ENCODE results near the gene AK2. TPM values are rescaled to one million over a fixed set of nuclear protein-coding genes. Genes with fewer than 3 reads are reported as not detected.
A peak's percentile ranks its signal among the peaks of the same experiment; 100 is the strongest.
"Not testable (repeated sequence)": the region's sequence is repeated elsewhere in the genome, so short reads cannot be mapped to it uniquely, and the experiment has no call there.

AK2 gene
- total RNA-seq, 1 donor, result 78.6 TPM

- DNase-seq (ENCODE audit: low read depth in 2 of 3, low spot score in 2 of 3), result no peak
Observed at GRCh38 chr1:33025180-33025569, 11.5 kb downstream of the AK2 start.

GRCh38 chr1:33024430-33025179 is 12.1 kb downstream of the AK2 start:
- DNase-seq (ENCODE audit: low read depth in 2 of 3, low spot score in 2 of 3), result not testable (repeated sequence)

GRCh38 chr1:33022650-33023200 is 14.0 kb downstream of the AK2 start:
- DNase-seq (ENCODE audit: low read depth in 2 of 3, low spot score in 2 of 3), result no peak

- no peak for DNase-seq (ENCODE audit: low read depth in 2 of 3, low spot score in 2 of 3)
Observed at GRCh38 chr1:33021567-33022431, 14.9 kb downstream of the AK2 start.

GRCh38 chr1:33018112-33018511 is 18.6 kb downstream of the AK2 start:
- no peak for DNase-seq (ENCODE audit: low read depth in 2 of 3, low spot score in 2 of 3)

- no peak for DNase-seq (ENCODE audit: low read depth in 2 of 3, low spot score in 2 of 3)
Observed at GRCh38 chr1:33017175-33017574, 19.5 kb downstream of the AK2 start.

- no peak for DNase-seq (ENCODE audit: low read depth in 2 of 3, low spot score in 2 of 3)
Observed at GRCh38 chr1:33015216-33015615, 21.5 kb downstream of the AK2 start.

- no peak for DNase-seq (ENCODE audit: low read depth in 2 of 3, low spot score in 2 of 3)
Observed at GRCh38 chr1:33014464-33015163, 22.1 kb downstream of the AK2 start.

GRCh38 chr1:33013791-33014190 is 22.9 kb downstream of the AK2 start:
- no peak for DNase-seq (ENCODE audit: low read depth in 2 of 3, low spot score in 2 of 3)

GRCh38 chr1:33012165-33012564 is 24.5 kb downstream of the AK2 start:
- DNase-seq (ENCODE audit: low read depth in 2 of 3, low spot score in 2 of 3), result no peak

- DNase-seq (ENCODE audit: low read depth in 2 of 3, low spot score in 2 of 3), result no peak
Observed at GRCh38 chr1:33010932-33011731, 25.6 kb downstream of the AK2 start.

GRCh38 chr1:33009561-33009960 is 27.1 kb downstream of the AK2 start:
- no peak for DNase-seq (ENCODE audit: low read depth in 2 of 3, low spot score in 2 of 3)

- DNase-seq (ENCODE audit: low read depth in 2 of 3, low spot score in 2 of 3), result no peak
Observed at GRCh38 chr1:33008051-33008914, 28.4 kb downstream of the AK2 start.

GRCh38 chr1:33007190-33008050 is 29.3 kb downstream of the AK2 start:
- peak in 2 of 3 donors; percentile 49 to 69 for DNase-seq (ENCODE audit: low read depth in 2 of 3, low spot score in 2 of 3)

- no peak for DNase-seq (ENCODE audit: low read depth in 2 of 3, low spot score in 2 of 3)
Observed at GRCh38 chr1:33005838-33006421, 30.8 kb downstream of the AK2 start.

- DNase-seq (ENCODE audit: low read depth in 2 of 3, low spot score in 2 of 3), result no peak
Observed at GRCh38 chr1:33005117-33005837, 31.4 kb downstream of the AK2 start.

- DNase-seq (ENCODE audit: low read depth in 2 of 3, low spot score in 2 of 3), result no peak
Observed at GRCh38 chr1:33004613-33005012, 32.1 kb downstream of the AK2 start.
